Pericardium fibroblast (primary cell): ENCODE data around the gene RBSN. TPM values are rescaled to one million over a fixed set of nuclear protein-coding genes. Genes with fewer than 3 reads are reported as not detected.

Experiments used
- total RNA-seq: library from RNA; depleted of rRNA; stranded (reverse); fragments of >200 nt; gene quantifications from 2 replicates; pipeline ENCODE4 v1.2.3, GENCODE V29; 2015

The RBSN gene
- 14.6 and 17.2 TPM in 2 replicates for total RNA-seq

GRCh38 chr3:15098503-15099363 is at the start of gene RBSN:
RBSN (minus strand) TSS chr3:15099148; CDS start chr3:15096120, 3,028 bp downstream.

GRCh38 chr3:15064835-15065549 is 34.0 kb downstream of the RBSN start, which contains the start of gene MRPS25:
MRPS25 (minus strand) TSS chr3:15065315; CDS start chr3:15065194, 121 bp downstream.

Other genes with a start within 250 kb of the RBSN start
- 11.7 and 23.1 TPM in 2 replicates for gene NR2C2, start 151.6 kb downstream of the RBSN start, total RNA-seq
- 11.1 and 19.3 TPM in 2 replicates for gene MRPS25, start 33.8 kb downstream of the RBSN start, total RNA-seq
- gene CAPN7, start 107.1 kb upstream of the RBSN start, total RNA-seq, result 11.0 and 22.2 TPM in 2 replicates
- gene SH3BP5, start 233.4 kb upstream of the RBSN start, total RNA-seq, result 30.6 and 64.9 TPM in 2 replicates